GM19324 (cell line): Measurements from ENCODE around the gene CBX8.

Experiments
- ATAC-seq: cut with Tn5 transposase; IDR thresholded peaks from one replicate; pipeline ENCODE4 v1.9.1; 2021; ENCODE audit warnings: mild to moderate bottlenecking, moderate library complexity; ENCODE audit not compliant: unreplicated experiment, low FRiP score

Gene CBX8

DNA sequence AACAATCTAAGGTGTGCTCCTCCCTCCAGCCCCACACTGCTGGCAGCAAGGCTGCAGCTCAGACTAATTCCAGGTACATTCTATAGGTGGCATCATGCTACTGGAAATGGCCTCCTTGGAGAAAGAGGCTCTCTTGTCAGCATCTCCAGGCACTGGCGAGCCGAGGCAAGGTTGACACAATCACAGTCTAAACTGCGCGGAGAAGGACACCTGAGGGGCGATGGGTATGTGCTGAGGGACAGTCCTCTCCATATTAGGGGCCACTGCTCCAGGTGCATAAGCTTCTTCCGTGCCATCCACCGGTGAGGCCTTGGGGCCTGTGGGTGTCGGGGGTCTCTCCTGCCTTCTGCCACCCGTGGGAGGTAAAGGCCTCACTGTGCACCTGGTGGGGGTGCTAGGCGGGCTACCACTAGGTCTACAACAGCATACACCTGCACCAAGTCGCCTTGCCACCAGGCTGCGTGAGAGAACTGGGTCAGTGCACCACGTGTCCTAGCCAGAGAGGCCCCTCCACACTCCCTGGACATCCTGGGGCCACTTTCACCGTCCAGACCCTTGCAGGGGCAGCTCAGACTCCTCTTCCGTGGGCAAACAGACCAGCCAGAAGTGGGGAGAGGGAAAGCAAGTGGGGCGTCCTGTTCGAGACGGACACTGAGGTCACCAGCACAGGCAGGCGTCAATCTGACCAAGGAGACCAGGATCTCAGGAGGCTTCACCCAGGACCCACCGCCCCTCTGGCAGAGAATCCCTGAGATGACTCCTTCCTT, 12.1 kb upstream of the CBX8 start:
- no peak for ATAC-seq

DNA sequence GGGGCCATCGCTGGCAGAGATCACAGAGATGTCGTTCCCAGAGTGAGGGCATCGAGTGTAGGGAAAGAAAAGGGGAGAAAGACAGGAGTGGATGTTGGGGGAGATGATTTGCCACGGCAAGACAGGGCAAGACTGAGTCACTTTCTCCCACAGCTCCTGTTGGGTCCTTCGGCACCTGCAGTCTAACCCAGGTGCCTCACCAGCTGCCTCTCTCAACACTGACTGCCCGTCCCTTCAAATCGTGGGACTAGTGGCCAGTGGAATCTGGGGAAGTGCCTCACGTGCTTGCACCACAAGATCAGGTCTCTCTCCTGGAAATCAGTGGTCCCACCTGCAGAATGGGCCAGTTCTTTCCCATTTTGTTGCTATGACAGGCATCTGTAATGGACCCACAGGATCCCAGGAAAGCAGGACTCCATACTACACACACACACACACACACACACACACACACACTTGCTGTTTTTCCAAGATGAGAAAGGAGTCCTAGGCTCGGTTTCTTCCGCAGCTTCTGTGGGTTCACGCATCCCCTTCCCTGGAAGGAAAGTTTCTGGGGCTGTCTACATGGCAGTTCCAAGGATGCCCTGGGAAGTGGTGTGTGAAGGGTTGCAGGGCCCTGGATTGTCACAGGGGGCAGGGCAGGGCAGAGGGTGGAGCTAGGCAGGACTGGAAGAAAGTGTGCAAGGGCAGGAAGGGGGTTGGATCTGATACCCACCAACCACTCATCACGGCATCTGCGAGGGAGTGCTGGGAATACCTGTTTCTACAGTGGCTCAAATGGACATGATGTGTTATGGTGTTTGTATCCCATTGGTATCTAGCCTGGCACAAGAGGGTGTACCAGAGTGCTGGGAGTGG, 10.2 kb upstream of the CBX8 start:
- ATAC-seq = no peak

DNA sequence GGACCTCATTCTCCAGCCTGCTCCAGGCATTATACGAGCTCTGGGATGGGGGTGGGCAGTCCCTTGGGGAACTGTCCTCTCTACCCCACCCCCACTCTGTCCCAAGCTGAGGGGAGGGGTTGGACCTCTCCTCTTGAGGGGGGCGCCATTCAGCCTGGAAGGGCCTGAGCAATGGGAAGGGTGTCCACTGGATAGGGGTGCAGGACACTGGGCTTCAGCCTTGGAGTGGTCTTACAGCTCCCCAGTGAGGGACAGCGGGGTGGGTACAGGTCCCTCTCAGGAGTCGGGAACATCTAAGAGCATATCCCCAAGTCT, 9.5 kb upstream of the CBX8 start:
- ATAC-seq = no peak

DNA sequence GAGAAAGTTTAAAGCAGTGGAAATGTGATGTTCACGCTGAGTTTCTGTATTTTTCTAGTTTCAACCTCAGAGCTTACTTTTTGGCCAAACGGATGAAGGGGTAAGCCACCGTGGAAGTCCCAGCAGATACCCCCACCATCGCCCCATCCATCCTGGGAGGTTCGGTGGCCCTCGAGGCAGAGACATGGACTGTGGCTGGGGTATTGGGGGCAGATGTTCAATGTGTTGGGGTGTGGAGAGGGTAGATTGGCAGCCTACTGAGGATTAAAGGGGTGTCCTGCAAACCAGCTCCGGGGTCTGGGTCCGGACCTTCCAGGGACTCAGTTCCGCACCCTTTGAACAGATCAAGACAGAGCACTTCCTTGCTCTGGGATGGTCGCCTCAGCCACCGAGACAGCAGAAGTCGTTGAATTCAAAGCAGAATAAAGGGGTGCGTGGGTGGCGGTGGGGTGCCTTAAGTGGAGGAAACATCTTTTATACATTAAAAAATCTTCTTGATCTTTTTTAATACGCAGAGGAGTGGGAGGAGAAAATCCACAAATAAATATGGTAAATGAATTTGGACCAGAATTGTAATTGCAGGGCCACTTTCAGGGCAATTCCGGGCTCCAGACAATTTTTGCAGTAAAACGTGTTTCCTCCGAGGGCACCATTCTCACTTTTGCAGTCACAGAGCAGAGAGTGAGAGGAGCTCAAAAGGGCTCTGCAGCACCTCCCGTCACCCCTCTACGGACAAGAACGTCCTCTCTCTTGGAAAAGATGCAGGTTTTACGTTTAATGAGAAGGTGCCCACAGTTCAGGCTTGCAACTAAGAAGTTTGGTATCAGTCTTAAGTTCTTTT, 8.2 kb upstream of the CBX8 start:
- ATAC-seq = no peak

DNA sequence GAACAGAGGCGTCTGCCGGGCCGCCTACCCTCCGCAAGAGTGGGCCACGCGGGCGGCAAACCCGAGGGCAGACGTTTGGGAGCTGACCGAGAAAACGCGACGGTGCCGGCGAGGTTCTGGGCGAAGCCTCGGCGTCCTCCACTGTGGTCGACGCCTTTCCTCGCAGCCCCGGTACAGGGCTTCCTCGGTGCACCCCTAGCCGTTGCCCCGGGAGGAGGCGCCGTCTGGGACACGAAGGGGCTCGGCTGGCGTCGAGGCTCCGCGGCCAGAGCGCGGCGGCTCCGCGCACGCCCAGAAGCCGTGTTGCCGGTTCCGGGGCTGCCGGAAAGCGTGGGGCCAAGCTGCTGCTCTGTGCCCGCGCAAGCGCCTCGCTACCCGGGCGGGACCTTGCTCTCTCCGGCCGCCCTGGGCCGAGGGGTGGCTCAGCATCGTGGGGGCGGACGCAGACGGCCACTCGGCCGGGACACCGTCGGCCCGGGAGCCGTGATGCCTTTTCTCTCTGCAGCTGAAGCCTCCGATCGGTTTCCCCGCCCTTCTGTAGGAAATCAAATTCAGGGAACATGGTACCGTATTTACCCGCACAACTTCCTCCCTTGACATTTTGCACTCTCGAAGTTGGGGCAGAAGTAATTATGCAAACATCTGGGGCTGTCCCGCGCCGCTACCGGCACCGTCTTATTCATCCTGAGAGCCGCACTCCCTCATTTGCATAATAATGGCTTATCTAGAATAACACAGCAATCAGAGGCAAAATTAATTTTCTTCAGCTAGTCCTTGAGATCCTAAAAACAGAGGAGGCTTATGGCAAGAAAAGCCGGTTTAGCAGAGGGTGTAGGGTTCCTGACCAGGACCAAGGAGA, 7.3 kb upstream of the CBX8 start:
- ATAC-seq = no peak

DNA sequence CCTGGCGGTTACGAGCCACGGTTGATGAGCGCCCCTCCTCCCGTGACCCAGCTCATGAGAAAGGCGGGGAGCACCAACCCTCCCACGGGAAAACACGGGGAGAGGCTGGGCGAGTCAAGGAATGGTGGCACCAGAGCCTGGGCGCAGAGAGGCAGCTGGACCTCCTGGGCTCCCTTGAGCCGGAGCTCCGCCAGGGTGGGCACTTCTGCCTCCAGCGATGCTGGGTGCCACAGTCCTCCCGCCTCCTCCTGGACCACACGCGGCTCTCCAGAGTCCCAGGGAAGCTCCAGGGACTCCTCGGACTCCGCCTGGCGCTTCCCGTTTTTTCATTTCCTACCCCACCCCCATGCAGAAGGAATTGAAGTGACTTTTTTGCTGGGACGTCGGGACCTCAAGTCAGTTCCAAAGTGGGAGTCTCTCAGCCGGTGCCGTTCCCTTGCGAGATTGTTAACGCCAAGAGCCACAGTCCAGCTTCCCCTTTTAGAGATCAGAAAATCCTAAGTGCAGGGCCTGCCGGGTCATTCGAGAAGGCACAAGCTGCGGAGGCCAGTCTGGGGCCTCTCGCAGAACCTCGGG, 6.6 kb upstream of the CBX8 start:
- no peak for ATAC-seq

DNA sequence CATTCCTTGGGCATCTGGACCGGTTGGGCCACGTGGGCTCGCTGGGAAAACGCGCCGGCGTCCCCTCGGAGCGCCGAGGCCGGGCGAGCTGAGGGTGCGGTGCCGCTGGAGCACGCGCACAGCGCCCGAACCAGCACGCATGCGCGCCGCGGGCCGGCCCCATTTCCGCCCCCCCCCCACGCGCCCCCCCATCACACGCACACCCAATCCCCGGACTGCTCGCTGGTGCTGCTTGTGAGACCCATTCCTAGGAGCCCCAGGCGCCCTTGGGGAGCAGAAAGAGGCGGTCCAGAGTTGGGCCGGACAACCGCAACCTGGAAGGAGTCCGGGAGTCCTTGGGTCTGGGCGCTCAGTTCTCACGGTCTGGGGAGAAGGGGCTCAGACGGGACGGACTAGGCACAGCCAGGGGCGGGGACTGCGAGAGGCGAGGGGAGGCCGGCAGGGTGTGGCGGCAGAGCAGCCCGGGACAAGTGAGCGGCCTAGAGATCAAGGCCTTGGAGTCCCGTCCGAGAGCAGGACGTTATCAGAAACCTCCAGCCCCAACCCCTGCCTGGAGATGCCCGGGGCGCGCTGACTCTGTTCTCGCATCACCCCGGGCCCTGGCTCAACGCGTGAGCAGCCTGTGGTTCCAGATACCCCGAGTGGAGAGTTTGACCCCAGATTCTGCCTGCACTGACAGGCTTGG, 6.0 kb upstream of the CBX8 start:
- ATAC-seq = no peak

DNA sequence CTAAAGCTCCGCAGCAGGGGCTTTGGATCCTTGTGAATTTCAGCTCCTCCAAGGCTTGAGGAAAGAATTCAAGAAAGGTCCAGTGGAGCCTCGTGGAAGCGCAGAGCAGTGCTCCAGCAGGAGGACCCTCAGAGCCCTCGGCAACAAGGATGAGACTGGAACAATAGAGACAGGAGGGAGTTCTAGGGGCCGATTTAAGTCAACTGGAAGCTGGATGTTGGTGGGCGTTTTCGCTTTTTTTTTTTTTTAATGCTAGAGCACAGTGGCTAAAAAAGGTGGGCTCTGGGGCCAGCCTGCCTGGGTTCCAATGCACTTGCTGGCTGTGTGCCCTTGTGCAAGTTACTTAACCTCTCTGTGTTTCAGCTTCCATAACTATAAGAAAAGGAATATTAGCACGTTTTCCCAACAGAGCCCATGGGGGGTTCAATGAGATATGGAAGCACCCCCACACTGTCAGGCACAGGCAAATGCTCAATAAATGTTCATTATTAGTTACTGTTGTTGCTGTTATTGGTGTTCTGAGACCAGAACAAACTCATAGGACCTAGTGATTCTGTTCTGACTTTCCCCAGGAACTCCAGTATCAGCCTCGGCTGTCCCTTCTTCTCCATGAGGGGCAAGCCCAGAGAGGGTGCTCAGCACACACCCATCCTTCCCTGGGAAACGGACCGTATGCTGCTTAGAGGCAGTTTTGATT, 5.3 kb upstream of the CBX8 start:
- ATAC-seq = no peak

DNA sequence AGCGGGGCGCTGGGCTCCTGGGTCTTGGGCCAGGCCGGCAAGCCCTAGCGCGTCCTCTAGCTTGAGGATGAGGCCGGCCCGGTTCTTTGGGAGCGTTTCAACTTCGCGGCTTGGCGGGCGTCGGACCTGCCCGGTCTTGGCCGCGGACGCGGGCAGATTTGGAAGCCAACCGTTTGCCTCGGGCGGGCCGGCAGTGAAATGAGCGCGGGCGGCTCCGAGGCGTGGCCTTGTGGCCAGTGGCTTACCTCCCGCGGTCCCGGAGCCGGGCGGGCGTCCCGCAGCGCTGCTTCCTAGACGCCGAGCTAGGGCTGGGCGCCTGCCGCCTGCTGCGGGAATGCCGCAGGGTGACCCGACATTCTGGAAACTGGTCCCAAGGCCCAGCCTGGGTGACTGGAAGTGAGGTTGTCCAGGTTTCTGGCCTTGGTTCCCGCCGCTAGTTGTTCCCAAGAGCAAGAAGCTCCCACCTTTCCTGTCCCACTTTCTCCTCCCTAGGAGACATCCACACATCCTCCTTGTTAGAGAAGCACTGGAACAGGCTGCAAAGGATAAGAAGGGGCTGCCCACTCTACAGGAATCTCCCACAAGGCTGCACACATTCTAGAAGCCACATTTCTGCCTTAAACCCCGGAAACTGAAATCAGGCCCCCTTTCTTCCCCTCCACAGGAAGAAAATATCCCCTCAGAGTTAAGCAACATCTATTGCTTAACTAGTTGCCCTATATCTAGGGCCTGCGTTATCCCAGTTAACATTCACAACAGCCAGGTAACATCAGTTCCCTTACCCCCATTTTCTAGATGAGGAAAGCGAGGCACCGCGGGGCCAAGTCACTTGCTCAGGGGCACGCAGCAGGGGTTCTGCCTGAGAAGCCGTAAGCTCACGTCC, 4.5 kb upstream of the CBX8 start:
- no peak for ATAC-seq

DNA sequence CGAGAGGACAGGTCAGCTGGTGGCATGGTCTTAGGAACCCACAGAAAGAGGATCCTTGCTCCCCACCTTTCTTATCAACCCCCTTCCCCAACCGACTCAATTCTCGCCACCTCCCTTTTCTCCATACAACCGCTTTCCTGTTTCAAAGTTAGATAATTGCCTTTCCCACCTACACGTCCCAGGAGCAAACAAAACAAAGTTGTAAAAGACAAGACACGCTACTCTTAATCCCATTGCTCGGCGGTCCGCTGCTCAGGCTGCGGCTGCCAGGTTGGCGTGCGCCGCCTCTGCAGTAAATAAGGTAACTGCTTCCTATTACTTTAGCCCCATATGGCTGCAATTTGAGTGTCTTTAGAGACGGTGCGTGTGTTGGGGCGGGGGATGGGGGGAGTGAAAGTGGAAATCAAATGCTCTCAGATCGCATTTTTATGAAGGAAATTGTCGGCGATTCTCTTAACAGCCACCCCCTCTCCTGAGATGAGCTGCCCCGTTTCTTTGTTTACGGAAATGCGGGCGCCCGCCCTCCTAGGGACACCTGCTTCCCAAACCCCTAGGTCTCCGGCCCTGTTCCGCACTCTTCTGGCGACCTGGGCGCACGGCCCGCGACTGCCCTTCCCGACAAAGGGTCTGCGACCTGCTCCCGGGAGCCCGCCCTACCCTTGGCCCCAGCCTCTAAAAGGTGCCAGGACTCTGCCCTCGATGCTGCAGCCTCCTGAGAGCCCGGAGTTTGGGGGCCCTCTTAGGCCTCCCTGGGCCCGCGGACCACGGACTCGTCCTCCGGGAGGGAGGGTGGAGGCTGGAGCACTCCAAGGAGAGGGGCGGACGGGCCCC, 3.7 kb upstream of the CBX8 start:
- no peak for ATAC-seq

DNA sequence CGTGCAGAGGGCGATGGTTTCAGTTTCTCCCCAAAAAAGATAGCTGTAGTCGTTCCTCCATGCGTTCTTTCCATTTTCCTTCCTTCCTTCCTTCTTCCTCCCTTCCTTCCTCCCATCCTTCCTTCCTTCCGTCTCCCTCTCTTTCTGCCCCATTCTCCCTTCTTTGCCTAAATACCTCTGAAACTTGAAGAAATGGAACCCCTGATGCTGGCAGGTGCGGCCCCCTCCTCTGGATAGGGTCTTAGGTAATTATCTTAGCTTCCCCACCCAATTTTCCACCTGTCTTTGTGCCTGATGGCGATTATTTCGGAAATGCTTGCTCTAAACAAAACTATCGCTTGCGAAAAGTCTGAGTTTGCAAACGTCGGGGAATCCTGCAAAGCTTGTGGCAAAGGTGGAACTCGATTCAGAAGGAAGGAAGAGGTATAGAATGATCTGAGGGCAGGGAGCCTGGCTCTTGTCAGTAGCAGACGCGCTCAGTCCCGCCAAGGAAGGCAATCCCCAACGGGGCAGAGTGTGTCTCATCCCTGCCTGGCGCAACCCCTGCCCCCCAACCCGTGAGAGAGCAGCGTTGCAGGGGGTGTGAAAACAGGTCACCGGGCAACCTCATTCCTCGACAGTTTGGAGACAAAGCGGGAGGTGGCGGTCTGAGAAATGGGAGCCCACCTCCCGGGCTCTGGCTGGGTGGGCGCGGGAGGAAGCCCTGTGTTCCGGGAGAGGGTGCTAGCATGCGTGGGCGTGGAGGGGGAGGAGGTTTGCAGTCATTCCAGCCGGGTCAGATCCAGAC, 2.9 kb upstream of the CBX8 start:
- no peak for ATAC-seq

DNA sequence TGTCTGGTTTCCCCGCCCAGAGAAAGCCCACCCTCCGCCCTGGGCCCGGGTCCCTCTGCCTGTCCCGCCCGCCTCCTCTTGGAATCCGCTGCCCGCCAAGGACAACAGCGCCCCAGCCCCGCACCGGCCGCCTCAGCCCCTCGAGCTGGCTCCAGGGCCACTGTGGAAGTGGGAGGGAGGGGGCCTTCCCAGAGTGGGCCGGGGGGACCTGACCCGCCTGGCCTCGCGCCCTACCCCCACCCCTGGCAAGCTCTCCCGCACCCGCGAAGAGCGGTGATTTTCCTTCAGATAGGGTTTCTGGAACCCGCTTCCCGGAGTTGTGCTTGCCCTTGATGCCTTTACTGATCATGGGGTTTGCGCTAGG, 2.3 kb upstream of the CBX8 start:
- no peak for ATAC-seq

DNA sequence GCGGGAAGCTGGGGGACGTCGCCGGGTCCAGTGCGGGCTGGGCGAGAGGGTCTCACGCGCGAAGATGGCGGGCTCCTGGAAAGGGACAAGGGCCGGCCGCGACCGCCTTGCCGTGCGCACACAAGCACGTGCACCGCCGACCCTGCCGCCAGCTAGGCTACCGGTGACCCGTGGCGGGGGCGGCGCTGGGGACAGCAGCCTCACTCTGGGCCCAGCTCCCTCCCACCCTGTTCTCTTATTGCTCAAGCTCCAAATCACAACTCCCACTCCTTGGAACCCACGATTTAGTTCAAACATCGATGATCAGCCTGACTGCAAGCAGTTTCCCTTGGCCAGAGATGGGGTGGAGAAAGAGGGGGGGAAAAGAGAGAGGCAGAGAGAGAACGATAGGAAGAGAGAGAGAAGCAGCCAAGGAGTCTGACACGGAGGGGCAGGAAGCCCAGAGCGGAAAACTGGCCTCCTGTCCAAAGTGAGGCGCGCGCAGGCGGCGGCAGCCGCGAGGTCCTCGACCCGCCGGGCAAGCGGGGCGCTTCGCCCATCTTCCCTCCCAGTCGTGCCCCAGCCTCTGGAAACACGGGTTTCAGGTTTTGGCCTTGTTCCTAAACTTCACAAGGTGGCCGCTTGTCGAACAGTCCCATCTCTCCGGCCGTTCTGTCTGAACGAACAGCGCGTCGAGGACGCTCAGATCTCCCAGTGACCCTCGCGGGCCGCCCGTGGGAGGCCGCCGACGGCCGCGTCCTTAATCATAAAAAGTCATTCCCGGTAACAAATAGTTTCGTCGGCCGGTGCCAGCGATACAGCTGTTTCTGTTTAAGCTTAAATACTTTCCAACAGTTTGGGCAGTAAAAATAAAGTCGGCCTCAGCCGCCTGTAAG, 1.7 kb upstream of the CBX8 start:
- ATAC-seq = no peak

DNA sequence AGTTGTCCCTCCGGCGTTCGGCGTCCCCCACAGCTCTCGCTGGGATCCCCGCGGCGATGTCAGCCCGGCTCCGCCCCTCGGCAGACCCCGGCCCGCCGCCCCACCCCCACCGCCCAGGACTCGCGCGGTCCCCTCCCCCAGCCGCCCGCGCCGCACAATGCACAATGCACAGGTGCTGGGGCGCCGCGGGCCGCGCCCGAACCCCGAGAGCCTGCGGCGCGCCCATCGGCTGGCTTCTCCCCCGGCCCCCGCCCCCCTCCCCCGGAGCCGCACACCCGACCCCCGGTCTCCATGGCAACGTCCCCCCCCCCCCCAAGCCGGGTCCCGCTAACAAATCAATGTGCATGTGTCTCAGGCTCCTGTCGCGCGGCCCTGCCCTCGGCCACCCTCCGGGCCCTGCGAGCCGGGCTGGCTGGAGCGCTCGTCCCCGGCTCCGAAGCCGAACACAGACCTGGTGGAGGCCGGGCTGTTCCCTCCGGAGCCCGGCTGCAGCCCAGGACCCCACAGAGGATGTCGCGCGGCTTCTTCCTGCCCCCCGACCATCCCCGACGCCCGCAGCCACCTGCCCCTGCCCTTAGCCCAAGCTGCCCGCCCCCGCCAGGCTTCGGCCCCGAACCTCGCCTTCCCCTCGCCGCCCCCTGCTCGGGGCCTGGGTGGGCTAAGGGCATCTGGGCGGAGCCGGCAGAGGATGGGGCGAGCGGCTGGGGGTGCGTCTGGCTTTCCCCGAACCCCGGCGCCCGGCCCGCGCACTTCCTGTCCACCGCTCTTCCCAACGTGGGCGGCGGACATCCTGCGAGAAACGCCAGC, 818 bp upstream of the CBX8 start:
- peak; percentile 11 for ATAC-seq

DNA sequence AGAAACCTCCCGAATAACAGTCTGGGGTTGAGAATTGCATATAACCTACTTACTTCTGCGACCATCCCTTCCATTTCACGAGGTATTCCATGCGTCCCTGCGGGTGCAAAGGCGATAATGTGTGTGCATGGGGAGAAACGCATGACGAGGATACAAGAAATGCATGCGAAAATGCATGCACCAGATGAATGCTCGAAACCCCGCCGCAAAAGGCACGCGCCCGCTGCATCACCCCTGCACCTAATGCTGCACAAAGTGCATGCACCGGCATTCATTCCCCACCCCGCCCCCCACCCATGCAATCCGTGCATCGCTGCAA, 474 bp downstream of the CBX8 start:
- no peak for ATAC-seq
